Ureter (tissue), 1 donor: ENCODE data around the gene HMCN2. TPM values are rescaled to one million over a fixed set of nuclear protein-coding genes. Genes with fewer than 3 reads are reported as not detected.
A peak's percentile ranks its signal among the peaks of the same experiment; 100 is the strongest.
"Not testable (repeated sequence)": the region's sequence is repeated elsewhere in the genome, so short reads cannot be mapped to it uniquely, and the experiment has no call there.

ENCODE experiments used
- DNase-seq: peaks from one replicate; pipeline ENCODE4 v3.0.0-alpha.2; 2020; ENCODE audit warnings: low spot score
- total RNA-seq: library from RNA; stranded (reverse); gene quantifications from one replicate; pipeline ENCODE4 v1.2.4, GENCODE V29; 2023
- donor health status: DM: yes; HTN: yes; CAD: no.

The HMCN2 gene
- total RNA-seq, 1 donor from 2014 or later = 9.5 TPM

GRCh38 chr9:130330202-130330862 is 64.8 kb downstream of the HMCN2 start:
- DNase-seq = peak; percentile 79

DNA sequence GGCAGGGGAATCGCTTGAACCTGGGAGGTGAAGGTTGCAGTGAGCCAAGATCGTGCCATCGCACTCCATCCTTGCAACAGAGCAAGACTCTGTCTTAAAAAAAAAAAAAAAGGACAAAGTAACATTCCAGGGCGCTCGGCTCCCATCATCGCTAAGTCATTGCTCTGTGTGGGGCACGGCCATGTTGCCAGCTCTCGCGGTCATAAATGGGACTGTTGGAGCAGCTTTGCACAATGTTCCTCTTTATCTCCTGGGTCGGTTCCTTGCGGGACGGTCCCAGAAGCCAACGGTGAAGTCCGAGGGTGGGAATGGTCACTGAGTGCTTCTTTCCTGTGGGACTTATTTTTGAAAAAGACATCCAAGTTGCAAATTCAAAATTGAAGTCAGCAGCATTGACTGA is 65.5 kb downstream of the HMCN2 start:
- no peak for DNase-seq

- DNase-seq = peak; percentile 67
Measured at GRCh38 chr9:130331573-130331972, 66.0 kb downstream of the HMCN2 start.

- no peak for DNase-seq
Measured at GRCh38 chr9:130332384-130332926, 66.9 kb downstream of the HMCN2 start.

GRCh38 chr9:130333041-130333711 is 67.6 kb downstream of the HMCN2 start:
- DNase-seq = no peak

DNA sequence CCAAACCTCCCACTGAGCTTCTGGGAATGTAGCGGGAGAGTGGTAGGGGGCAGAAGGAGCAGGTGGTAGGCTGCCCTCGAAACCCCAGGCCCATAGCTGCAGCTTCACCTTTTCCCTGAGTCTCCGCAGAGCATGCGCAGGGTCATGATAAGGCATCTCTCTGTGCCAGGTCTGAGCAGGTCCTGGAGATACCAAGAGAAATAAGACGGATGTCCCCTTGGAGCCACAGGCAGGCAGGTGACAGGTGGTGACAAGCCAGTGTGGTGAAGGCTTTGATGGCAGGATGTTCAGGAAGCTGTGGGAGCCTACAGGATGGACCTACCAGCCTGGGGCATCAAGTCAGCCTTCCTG is 68.1 kb downstream of the HMCN2 start:
- no peak for DNase-seq

GRCh38 chr9:130334915-130335314 is 69.4 kb downstream of the HMCN2 start:
- no peak for DNase-seq

- DNase-seq = no peak
Measured at GRCh38 chr9:130336027-130336610, 70.6 kb downstream of the HMCN2 start.

GRCh38 chr9:130336885-130337284 is 71.3 kb downstream of the HMCN2 start:
- DNase-seq = no peak

- no peak for DNase-seq
Measured at GRCh38 chr9:130337318-130337717, 71.8 kb downstream of the HMCN2 start.

GRCh38 chr9:130337784-130338380 is 72.3 kb downstream of the HMCN2 start:
- no peak for DNase-seq

- not testable (repeated sequence) for DNase-seq
Measured at GRCh38 chr9:130338891-130339290, 73.3 kb downstream of the HMCN2 start.

DNA sequence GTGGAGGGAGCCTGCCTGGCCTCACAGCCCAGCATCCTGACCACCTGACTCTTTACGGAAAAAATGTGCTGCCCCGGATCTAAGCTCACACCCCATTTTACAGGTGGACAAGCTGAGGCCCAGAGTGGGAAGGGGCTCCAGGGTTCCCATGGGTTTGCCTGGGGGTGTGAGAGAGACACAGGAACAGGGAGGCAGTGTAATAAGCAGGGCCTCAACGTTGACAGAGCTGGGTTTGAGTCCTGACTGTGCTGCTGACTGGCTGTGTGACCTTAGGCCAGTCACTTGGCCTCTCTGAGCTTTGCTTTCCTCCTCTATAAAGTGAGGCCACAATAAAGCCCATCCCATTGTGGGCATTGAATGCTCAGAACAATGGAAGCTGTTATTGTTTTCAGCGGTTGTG is 73.7 kb downstream of the HMCN2 start:
- DNase-seq = no peak

GRCh38 chr9:130340011-130340410 is 74.5 kb downstream of the HMCN2 start:
- DNase-seq = no peak

- DNase-seq = not testable (repeated sequence)
Measured at GRCh38 chr9:130340557-130340956, 75.0 kb downstream of the HMCN2 start.

GRCh38 chr9:130341128-130341527 is 75.6 kb downstream of the HMCN2 start:
- DNase-seq = no peak

GRCh38 chr9:130341839-130342713 is 76.5 kb downstream of the HMCN2 start:
- no peak for DNase-seq

DNA sequence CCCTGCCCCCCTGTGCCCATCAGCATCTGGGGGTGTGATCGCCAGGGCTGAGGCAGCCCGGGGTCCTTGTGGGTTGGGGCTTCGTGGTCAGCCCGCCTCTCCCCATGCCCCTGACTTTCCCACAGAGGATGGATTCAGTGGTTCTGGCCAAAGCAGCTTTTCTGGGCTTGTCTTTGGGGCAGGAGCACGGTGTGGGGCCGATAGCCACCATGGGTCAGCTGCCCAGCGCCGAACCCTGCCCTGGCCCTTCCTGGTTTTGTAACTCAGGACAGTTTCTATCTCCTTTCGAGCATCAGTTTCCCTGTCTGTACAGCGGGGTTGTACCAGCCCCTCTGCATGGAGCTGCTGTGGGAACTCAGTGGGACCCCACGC is 77.1 kb downstream of the HMCN2 start:
- DNase-seq = no peak

DNA sequence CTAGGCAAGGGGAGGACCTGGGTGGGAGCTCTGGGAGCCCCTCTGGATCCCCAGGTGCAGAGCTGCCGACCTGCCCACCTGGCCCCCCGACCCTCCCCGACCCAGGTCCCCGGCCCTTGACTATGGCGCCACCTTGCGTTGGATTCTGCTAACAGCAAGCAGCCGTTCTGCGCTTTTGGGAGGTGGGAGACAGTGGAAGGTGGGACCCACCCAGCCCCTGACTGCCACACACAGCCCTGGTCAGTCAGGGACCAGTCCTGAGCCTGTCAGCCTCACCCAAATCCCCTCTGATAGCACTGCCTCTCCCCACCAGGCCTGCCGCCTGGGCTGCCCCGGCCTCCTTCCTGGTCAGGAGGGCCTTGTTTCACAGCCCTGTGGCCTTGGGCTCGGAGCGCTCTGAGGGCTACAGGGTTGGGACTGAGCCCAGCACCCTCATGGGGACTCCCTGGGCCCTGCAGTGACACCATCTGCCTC is 77.9 kb downstream of the HMCN2 start:
- DNase-seq = no peak

DNA sequence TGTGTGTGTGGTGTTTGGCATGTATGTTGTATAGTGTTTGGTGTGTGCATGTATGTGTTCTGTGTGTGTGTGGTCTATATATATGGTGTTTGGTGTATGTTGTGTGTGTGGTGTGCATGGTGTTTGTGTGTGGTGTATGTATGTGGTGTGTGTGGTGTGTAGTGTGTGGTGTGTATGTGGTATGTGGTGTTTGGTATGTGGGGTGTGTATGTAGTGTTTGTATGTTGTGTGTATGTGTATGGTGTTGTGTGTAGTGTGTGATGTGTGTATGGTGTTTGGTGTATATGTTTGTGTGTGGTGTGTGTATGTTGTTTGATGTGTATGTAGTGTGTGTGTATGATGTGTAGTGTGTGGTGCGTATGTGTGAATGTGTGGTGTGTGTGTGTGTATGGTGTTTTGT is 78.8 kb downstream of the HMCN2 start:
- no peak for DNase-seq
